C4-2B (cell line): Measurements from ENCODE around the gene SMG6.

Experiments used
- CTCF ChIP-seq: fragments of 450-650 bp; conservative IDR thresholded peaks from 2 replicates; pipeline ENCODE4 v1.5.1; 2017; ENCODE audit warnings: mild to moderate bottlenecking
- ZFX ChIP-seq: fragments of 450-650 bp; IDR thresholded peaks from 2 replicates; pipeline ENCODE4 v1.6.1; 2017

GRCh38 chr17:2064520-2064971 lies 239.0 kb downstream of the SMG6 start:
- TF ChIP-seq CTCF (no peak), ZFX (no peak)
